HG02840 (cell line): ENCODE results near the gene RPS6KA2.

Experiments
- ATAC-seq: cut with Tn5 transposase; IDR thresholded peaks from one replicate; pipeline ENCODE4 v1.9.1; 2021; ENCODE audit warnings: mild to moderate bottlenecking, moderate library complexity, moderate number of reproducible peaks; ENCODE audit not compliant: unreplicated experiment, low FRiP score

The RPS6KA2 gene

DNA sequence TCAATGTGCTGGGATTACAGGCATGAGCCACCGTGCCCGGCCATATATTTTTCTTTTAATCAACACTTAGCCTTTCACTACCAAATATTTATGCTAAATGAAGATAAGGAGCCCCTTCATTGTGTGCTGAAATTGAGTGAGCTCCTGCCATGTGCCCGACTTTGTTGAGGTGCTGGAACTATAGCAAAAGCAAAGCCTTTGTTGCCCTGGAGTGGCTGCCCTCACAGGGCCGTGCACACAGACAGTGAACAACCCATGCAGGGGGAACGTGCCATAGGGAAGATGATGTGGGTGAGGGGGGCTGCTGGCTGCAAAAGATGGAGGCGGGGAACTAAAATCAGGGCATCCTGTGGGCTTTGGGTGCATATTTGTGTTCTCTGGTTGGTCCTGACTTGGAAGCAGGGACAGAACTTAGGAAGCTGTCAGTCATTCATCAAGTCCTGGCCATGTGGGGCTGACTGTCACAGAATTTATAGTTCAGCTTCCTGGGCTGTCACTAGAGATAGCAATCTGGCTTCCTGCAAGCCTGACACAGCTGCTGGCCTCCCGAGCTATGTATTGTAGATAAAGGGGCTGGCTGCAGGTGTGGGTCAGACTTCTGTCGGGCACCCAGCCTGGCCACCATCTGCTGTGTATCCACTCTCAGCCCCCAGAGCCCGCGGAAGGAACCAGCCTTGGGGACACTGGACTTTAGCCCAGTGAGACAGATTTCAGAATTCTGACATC lies 187.5 kb downstream of the RPS6KA2 start:
- no peak for ATAC-seq

DNA sequence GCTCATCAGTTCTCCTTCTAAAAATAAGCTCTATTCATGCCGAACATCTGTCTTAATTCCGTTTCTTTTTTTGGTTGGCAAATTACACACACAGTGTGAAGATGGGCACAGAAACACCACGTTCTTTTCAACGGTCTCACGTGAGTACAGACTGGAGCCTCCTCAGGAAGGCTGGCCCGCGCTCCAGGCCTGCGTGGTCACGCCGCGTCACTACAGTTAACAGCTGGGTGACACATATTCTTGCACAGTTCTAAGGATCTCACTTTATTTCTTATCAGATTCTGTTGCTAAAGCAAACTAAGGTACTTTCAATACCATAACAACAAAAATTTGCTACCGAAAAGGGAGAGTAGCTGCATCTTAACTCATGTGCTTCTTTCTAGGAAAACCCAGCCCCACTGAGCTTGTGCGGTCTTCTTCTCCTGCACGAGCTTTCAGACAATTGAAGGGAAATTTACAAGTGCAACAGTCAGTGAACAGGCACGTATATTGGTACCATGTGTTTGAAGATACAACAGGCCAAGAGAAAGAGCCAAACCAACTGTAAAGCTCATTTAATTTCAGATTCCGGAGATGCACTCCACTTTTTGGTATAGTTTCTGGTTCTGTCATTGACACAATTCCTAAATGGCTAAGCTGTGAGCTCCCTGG lies 188.7 kb downstream of the RPS6KA2 start:
- ATAC-seq: no peak

DNA sequence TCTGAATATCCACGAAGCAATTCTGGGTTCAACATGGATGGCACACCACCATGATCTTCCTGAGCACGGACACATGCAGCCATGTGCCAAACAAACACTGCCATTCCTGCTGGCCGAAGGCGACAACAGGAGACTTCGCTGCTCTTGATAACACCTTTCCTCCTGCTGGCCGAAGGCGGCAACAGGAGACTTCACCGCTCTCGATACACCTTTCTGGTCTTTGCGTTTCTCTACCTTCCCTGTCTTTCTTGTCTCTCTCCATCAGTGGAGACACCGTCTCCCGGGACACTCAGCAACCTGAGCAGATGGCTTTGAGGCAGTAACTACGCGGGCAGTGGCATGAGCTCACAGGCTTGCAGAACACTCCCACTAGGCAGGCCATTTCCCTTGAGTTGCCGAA lies 189.4 kb downstream of the RPS6KA2 start:
- no peak for ATAC-seq

DNA sequence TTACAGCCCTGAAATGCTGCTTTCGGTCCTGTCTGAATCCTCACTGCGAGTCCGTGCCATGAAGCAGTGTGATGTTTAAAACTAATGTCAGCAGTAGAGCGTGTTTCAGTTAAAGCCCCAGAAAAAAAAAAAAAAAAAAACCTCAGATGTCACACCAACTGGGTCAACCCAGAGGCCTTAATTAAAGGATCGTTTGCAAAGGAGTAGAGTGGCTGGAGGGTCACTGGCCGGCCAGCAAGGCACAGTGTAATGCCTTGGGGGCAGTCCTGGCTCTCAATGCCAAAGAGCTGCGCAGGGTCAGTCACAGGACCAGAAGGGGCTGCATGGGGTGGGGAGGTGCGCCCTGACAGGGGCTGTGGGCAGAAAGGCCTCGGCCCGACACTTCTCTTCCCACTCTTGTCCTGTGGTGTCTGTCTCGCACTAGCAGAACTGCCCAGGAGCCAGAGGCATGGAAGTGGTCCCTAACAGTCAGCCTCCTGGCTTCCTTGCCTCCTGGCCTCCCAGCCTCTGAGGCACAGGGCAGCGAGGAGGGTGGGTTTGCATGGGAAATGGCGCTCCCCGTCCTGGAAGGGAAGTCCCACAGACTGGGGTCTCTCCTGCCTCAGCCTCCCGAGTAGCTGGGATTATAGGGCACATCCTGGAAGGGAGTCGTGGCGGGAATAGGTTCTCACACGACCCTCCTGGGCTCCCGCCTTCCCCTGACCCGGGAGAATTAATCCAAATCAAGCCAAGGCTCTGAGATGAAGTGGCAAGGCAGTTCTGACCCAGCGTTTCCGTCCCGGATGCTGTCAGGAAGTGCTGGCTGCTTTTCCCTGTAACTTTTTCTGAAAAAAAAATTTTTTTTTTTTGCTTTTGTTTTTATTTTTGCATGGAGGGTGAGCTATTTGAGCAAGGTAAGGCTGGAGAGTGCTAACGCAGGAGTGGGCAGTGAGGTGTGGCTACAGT lies 190.6 kb downstream of the RPS6KA2 start:
- ATAC-seq: no peak

DNA sequence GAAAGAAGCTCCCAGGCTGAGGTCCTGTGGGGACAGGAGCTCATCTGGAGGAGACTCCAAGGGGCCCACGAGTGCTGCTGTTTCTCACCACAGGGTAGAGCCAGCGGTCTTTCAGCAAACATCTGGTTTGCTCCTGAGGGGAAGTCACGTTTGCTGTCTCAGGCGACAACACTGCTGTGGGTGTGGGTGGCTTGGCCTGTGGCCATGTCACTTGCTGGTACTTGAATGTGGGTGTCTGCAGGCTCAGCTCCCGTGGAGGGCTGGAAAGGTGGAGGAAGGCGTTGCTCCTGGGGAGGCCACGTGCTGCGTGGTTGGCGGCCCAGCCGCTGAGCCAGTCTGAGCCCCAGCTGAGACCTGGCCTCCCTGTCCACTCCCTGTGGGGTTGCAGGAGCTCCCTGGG lies 191.5 kb downstream of the RPS6KA2 start:
- no peak for ATAC-seq

DNA sequence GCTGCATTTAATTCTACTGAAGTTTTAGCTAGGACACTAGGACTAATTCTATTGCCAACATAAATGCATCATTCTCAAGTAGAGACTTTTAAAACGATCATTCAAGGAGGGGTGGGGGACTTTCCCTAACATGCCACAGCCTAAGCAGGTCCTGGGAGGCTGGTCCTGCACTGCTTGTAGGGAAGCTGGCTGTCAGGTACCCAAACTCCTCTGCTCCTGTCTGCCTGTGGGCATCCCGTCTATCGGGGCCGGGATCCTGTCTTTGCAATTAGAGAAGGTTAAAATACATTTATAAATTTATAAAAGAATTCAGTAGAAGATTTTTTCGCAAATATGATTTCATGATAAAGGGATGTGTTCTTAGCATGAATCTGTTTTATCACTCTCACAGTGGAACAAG lies 192.7 kb downstream of the RPS6KA2 start:
- no peak for ATAC-seq

- ATAC-seq: no peak
These were observed 194.0 kb downstream of the RPS6KA2 start for GRCh38 chr6:166433096-166433495.

- ATAC-seq: no peak
These were observed 196.8 kb downstream of the RPS6KA2 start for GRCh38 chr6:166430269-166430668.

DNA sequence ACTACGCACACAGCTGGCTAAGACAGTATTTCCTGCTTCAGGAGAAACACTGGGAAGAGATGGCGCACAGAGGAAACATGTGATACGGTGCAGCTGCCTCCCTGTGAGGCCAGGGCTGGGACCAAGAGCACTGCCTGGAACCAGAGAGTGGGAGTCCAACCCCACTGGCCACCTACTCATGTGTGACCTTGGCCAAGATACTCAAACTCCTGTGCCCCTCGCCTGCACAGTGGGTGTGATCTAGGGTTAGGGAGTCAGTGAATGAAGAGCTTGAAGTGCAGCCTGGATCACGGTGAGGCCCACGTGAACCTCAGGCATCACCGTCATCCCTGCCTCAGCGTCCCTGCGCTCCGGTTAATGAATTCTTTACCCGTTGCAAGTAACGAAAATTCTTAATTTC lies 202.6 kb downstream of the RPS6KA2 start:
- no peak for ATAC-seq

GRCh38 chr6:166423781-166424180 lies 203.3 kb downstream of the RPS6KA2 start:
- no peak for ATAC-seq

DNA sequence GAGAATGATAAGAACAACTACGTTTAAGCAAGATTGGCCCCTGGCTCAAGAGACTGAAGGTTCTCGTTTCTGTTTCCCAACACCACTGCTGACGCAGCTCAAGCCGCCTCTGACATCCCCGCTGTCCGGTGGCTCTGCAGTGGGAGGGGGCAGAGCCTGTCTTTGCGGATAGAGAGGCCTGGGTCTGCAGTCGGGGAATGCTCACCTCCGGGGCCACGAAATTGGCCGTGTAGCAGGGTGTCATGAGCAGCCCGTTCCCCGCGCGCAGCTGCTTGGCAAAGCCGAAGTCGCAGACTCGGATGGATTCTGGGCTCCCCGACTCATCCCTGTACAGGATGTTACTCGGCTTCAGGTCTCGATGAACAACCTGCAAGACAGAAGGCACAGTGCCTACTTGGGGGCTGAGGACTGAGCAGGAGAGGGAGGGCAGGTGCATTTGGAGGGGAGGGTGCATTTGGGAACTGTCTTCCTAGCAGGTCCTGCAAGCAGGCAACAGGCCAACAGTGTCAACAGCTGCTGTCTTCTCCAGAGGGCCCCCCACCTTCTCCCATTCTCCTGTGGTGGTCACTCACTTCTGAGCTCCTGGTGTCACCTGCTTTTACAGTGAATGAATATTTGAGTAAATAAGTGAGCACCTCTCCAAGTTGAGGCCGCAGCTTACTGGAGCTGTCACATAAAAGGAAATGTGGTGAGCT lies 203.9 kb downstream of the RPS6KA2 start:
- no peak for ATAC-seq

DNA sequence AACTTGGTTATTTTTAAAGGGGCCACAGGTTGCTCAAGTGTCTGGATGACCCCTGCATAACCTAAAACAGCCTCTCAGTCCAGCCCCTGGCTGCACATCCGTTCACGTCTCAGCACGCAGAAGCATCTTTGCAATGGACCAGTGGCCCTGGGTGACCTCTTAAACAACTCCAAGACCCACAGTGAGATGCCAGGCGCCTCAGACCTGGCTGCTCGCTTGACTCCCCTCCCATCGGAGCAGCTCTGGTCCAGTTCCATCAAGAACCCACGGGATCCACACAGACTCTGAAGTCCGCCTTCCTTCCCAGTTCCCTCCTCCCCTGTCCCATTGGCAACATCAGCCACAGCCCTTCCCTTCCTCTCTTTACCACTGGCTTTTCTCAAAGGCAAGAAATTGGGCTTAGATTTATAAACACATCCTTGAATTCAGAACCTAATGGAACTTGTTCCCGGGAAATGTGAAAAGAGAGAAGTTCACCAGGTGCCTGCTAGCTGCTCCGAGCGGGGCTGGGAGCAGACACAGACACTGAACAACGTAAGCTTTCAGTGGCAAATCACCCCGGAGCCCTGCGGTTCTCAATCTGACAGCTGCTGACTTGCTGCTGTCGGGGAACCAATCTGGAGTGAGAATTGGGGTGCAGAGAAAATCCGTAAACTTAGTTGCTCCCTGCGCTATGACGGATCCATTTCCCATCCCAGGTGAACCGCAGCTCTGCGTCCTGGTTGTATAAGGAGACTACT lies 204.7 kb downstream of the RPS6KA2 start:
- ATAC-seq: no peak

GRCh38 chr6:166420351-166420750 lies 206.7 kb downstream of the RPS6KA2 start:
- no peak for ATAC-seq

DNA sequence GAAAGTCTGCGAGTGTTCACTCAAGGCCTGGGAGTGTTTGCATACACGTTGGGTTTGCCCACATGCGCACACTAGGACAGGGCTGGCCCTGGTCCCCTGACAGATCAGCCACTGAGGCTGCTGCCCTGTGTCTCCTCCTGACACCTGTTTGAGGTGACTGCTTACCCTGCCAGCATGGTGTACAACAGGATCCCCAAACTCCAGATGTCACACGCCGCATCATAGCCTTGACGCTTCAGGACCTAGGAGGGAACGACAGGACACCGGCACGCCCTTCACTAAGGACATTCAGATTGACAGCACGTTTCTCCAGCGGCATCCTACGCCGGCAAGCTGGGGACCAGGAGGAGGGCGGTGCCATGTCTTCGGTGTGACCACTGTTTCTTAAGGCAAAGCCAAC lies 207.3 kb downstream of the RPS6KA2 start:
- ATAC-seq: peak; percentile 14

DNA sequence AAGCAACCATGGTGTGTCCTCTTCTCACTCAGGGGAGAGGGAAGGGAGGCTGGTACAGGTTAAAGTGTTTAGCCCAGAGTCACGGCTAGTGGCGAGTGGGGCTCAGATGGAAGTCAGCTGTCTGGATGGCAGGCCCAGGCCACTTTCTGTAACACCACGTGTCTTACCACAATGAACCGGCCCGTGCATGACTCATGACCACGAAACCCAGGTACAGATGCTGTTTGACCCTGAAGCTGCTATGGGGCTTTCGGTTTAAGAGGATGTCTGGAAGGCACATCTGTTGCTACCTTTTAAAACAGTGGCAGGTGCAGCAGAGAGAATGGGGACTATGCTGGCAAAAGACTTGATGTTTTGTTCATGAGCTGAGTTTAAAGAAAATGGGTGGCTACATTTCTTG lies 207.8 kb downstream of the RPS6KA2 start:
- peak; percentile 87 for ATAC-seq

DNA sequence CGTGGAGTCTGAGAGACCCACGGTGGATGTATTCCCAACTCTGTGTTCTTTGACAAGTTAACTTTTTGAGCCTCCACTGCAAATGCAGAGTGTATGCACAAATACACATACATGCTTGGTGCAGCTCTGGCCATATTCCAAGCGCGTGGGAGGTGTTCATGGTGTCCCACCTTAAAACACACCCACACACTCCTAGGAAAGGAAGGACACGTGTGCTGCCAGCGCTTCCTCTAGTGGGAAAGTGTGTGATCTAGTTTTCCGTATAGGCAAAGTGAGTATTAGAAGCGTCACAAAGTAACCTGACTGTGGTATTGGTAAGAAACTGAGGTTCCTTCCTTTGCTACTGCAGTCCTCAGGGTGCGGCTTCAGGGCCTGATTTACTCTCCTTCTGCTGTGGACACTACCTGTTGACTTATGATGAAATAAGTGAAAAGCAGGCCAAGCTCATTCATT lies 208.3 kb downstream of the RPS6KA2 start:
- ATAC-seq: no peak

DNA sequence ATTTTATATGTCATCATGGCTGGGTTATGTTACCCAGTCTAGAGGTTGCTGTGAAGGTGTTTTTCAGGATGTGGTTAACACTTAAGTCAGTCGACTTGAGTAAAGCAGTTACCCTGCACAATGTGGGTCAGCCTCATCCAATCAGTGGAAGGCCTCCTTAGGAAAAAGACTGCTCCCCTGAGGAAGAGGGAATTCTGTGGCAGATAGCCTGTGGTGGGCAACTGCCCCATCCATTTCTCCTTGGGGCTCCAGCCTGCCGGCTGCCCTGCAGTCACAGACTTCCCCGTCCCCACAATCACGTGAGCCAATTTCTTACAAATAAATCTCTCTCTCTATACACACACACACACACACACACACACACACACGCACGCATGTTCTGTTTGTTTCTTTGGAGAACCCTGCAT lies 209.8 kb downstream of the RPS6KA2 start:
- ATAC-seq: no peak

- ATAC-seq: no peak
These were observed 211.2 kb downstream of the RPS6KA2 start for GRCh38 chr6:166415833-166416347.

DNA sequence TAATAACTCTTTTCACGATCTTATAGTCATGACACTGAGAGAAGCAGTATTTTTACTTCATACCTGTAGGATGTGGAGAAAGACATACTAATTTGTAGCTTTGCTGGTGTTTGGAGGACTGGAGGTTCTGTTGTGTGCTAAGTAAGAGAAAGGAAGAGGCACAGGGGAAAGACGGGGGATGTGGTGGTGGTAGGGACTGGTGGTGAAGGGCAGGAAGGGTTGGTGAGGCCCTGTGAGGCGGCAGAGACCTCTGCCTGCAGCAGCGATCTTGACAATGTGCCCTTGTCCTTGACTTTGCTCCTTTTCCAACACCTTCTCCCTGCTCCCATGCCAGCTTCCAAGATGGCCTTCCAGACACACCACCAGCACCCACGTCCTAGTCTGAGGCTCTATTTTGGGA lies 211.7 kb downstream of the RPS6KA2 start:
- no peak for ATAC-seq
